GM15510 (cell line): ENCODE results near the gene KRT35.

Experiments
- POLR2A ChIP-seq: IDR thresholded peaks from 3 replicates; pipeline ENCODE4 v1.6.1; 2011; ENCODE audit warnings: borderline replicate concordance; ENCODE audit not compliant: insufficient read length; ENCODE audit errors: extremely low read depth

Gene KRT35

DNA sequence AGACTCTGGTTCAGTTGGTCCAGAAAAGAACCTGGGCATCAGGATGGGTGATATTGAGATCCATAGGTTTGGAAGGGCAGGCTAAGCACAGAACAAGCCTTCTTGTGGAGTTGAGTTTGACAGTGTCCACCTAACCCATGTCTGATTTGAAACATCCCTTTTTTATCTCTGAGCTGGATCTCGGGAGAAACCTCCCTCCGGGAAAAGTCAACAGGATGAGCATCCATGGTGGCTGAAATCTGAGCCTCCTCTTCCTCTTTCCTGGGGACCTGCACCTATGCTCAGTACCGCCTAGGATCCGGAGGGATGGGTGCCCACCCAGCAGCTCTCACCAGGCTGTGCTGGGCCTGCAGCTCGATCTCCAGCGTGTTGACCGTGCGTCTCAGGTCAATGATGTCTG lies 17.2 kb downstream of the KRT35 start:
- no peak for TF ChIP-seq POLR2A

DNA sequence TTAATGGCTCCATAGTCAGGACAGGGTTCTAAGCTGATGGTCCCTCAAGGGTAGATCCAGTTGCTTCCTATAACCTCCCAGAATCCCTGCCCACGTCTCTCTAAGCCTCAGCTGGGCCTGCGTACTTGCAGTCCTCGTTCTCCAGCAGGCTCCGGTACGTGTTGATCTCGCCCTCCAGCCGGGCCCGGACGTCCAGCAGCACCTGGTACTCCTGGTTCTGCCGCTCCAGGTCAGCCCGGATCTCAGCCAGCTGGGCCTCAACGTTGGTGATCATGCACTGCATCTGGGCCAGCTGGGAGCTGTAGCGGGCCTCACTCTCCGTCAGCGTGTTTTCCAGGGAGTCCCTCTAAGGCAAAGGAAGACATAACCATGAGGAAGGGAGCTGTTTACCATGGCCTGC lies 18.2 kb downstream of the KRT35 start:
- no peak for TF ChIP-seq POLR2A

DNA sequence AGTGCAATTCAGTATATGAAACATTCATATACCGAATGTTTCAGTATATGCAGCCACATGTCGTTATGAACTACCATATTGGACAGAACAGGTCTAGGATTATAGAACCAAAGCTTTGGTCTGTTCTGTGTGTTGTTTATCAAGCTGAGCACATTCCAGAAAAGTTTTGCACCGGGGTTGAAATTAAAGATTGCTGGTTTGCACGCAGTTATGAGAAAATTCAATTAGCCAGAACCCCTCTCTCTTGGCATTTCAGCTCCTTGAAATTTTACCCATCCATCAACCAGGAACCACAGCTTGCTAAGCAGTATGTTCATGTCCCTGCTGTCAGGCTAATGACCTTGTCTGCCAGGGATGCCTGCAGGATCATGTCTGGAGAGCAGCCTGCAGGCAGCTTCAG lies 23.3 kb downstream of the KRT35 start:
- TF ChIP-seq POLR2A, result no peak

DNA sequence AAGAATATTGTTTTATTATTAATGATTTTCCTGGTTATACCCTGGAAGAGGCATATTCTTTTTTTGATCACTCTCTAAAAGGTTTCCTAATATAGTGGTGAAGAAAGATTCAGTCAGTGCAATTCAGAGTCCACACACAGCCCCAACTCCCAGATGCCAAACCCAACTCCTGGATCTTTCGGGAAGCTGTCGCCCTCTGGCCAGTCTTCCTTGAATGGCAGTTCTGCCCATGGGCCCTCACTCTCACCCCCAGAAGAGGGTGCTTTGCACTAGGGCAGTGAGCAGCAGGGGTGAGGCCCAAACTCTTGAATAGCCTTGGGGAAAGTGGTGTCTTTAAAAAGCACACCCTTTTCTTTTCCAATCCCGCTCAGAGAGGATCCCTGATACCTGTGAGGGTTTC lies 24.7 kb downstream of the KRT35 start:
- no peak for TF ChIP-seq POLR2A

DNA sequence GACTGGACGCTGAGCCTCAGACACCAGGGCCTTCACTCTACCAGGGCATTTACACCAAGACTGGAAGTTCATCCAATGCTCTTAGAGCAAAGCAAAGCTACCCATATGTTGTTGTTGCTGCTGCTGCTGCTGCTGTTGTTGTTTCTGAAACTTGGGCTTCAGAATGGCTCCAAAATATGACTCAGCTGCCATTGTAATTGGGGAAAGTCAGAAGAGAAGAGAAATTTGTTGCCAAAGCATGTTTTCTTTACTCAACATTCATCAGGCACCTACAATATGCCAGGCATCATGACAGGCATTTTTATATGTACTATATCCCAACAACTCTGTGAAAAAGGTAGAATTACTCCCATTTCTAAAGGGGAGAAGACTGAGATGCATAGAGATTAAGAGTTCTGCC lies 25.7 kb downstream of the KRT35 start:
- no peak for TF ChIP-seq POLR2A

DNA sequence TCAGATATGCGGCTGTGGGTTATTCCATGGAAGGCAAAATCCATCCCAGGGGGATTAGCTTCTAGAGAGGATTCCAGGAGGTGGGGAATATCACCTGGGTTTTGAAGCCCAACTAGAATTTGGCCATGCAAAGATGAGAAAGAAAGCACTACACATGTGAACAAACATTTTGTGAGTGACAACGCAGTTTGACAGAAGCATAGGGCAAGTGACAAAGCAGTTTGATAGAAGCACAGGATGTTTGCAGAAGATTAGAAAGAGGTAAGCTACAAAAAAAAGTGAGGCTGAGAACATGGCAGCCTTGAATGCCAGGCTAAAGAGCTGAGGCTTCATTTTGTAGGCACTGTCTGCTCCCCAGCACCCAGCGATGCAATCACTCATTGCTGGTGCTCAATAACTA lies 27.9 kb downstream of the KRT35 start:
- no peak for TF ChIP-seq POLR2A

DNA sequence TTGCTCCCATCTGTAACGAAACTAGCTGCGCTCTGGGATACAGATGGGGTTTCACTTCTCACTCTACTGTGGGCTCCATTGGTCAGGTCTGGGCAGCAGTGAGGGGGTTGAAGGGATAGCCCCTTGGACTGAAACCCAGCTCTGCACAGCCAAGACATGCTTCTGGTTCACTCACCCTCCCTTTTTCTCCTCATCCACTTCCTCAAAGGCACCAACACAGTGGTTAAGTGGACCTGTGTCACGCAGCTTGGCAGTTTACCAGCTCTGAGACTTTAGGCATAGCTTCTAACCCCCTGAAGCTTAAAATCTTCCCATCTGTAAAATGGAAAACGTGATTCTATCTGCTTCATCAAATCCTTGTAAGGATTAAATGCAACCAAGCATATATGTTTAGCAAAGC lies 28.7 kb downstream of the KRT35 start:
- no peak for TF ChIP-seq POLR2A

DNA sequence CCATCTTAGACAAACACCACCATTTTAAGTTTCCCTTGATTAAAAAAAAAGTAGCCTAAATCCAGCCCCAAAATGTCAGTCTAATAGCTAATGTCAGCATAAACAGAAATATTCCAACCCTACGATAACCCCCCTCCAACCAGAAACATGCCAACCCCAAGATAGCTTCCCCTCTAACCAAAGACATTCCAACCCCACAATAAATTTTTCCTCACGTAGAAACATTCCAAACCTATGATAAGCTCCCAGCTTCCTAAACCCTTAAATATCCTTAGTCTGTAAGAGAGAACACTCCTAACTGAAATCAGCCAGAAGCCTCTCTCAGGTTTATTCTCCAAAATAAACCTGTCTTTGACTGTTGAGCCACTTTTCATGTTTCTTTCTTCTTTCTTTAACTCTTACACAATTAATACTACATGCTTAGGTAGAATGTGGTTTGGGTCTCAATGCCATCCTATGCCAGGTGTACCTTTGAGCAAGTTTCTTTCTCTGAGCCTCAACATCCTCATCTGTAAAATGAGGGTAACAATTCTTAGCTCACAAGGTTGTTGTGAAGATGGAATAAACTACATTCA lies 29.7 kb downstream of the KRT35 start:
- TF ChIP-seq POLR2A, result no peak

DNA sequence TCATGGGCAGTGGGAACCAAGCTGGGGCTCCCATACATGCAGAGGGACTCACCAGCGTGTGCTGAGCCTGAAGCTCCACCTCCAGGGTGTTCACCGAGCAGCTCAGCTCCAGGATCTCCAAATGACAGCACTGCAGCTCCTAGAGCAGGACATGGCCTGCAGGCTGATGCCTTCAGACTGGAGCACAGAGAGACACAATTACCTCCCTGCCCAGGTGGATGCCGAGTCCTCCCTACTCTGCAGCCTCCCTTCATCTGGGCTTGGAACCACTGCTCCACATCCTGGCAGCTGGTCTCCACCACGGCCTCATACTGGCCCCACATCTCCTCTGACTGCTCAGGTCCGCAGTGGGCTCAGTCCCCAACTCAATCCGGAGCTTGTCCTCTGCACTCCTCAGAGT lies 31.9 kb downstream of the KRT35 start:
- no peak for TF ChIP-seq POLR2A

DNA sequence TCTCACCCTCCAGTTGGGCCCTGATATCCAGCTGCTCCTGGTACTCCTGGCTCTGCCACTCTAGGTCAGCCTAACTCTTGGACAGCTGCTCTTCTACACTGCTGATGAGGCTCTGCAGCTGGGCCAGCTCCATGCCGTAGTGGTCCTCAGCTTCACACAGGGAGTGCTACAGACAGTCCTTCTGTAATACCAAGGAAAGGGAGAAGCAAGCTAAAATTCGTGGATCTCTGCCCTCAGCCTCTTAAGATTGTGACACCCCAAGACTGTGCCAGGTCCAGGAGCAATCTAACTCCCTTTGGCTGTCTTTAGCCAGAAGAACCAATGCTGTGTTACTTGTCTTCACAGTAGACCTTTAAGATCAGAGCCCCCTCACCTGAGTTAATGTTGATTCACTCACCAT lies 32.4 kb downstream of the KRT35 start:
- no peak for TF ChIP-seq POLR2A

DNA sequence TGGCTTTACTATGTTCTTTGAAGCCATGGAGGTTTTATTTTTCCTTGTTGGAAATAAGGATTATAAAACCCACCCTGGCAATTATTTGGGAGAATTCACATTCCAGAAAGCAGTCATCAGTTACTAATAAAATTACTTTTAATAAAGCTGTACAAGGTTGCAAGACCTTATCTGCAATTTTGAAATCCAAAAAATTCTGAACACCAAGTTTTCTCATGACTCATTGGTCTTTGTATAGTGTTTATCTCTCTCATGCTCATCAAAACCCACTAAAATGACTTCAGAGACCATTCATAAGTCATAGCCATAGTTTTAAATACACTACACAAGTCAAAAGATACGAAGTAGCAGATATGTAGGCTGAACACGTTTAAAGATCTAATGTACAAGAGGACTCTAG lies 34.1 kb downstream of the KRT35 start:
- no peak for TF ChIP-seq POLR2A

DNA sequence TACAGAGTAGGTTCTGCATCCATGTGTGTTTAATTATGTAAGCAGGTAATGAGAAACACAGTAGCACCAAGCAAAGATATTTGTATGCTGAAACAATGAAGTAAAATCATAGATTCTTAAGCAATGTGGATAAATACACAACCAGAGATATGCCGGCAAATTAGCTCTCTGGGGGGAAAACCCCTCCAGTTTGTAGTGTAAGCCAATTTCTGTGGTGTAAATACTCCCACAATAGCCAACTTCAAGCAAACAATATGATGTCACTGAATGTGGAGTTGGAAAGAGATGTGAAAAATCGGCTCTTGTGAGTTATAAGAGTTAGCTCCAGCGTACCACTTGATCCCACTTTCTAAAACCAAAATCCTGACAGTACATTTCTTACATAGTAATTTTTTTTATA lies 36.3 kb downstream of the KRT35 start:
- TF ChIP-seq POLR2A, result no peak

DNA sequence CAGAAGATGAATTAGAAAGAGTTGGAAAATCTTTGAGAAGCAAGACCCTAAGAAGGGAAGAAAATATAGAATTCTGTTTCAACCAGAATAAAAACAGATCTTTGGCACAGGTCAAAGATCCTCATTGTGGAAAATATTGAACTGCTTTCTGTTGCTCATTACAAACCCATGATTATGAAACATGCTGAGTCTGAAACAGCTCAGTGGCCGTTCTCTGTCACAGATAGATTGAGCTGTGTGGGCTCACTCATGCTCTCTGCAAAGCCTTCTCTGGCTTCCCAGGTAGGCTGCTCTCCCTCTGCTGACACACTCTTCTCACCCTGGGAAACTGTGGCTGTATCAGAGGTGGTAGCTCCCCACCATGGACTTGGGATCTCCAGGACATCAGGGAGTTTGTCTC lies 36.8 kb downstream of the KRT35 start:
- no peak for TF ChIP-seq POLR2A

DNA sequence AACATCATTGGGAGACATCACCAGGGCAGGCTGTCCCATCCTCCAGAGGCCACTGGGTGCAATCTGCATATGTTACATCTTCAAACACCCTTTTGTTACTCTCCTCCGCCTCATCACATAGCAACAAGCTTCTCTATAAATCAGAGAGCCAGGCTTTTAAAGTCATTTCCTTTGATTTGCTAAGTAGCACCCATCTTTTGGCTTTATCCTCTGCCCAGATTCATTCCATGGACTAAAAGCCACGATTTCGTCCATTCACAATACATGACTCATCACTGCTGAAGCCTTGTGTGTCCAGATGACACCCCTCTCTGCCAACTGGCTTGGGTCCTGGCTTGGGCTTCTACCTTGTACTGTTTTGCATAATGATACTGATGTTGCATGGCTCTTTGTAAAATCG lies 38.2 kb downstream of the KRT35 start:
- no peak for TF ChIP-seq POLR2A

DNA sequence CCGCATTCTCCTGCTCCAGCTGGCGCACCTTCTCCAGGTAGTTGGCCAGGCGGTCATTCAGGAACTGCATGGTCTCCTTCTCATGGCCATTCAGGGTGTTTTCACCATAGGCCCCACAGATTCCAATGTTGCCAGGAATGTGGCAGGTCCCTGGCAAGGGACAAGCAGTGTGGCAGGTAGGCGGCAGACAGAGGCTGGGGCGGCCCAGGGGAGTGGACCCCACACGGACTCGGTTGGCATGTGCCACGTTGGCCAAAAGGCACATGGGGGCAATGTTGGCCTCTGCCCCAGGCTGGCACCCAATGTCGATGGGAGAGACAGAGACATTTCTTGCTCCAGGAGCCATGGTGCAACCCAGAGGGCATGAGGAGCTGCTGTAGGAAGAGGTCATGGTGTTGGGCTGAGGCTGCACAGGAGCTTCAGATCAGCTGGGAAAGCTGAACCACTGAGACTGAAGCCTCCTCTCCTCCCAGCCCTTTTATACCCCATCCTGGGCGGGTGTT lies 40.4 kb downstream of the KRT35 start, which contains the start of gene KRT38:
Gene KRT38, minus strand, starts transcription at position 453 of the 503 bp plus-strand sequence. Its CDS starts 62 bp downstream, at position 391.
- TF ChIP-seq POLR2A, result no peak

DNA sequence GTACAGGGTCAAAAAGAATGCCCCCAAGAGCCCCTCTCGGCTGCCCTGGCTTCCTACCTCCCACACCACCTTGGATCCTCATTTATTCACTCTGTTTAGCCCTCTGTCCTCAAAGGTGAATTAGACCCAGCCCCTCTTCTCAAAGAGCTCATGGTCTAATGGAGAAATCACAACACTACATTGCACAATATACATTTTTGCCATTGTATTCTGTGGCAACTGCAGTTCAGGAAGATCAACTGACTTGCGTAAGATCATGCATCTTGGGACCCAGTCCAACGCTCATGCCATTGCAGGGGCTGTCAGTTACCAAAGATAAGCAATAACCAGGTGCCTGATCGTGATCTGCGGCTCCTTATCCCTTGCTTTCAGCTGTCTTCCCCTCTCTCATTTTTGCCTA lies 41.6 kb downstream of the KRT35 start:
- TF ChIP-seq POLR2A, result no peak

DNA sequence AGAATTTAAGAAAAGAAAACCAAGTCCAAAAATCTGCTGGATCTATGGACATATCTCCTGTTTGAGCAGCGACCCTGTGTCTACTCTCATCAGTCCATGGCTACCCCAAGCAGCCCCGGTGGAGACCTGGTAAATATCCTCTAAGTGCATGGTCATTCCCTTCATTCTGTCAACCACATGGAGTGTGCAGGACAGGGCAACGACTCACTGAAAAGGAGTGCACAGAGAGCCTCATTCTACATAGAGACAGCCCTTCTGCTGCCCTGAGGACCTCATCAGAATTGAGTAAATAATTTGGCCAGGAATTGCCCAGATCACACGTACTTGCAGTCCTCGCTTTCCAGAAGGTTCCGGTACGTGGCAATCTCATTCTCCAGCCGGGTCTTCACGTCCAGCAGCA lies 43.2 kb downstream of the KRT35 start:
- TF ChIP-seq POLR2A, result no peak
